Pons (tissue), 1 donor: ENCODE data around the gene SNX8.
"Not testable (repeated sequence)": the region's sequence is repeated elsewhere in the genome, so short reads cannot be mapped to it uniquely, and the experiment has no call there.

Experiments used
- DNase-seq: peaks from one replicate; pipeline ENCODE4 v3.0.0-alpha.2; 2016; ENCODE audit warnings: low spot score

SNX8 gene

GRCh38 chr7:2314209-2314955 is at the start of gene SNX8:
SNX8 (minus strand) TSS chr7:2314441; CDS start chr7:2314421, 20 bp downstream.
- DNase-seq: peak; percentile 78

GRCh38 chr7:2362385-2363088 is 48.3 kb upstream of the SNX8 start:
- no peak for DNase-seq

- DNase-seq: no peak
Measured at GRCh38 chr7:2360796-2361195, 46.6 kb upstream of the SNX8 start.

GRCh38 chr7:2359610-2360009 is 45.4 kb upstream of the SNX8 start:
- DNase-seq: no peak

GRCh38 chr7:2358968-2359527 is 44.8 kb upstream of the SNX8 start:
- DNase-seq: no peak

GRCh38 chr7:2357571-2357970 is 43.3 kb upstream of the SNX8 start:
- no peak for DNase-seq

GRCh38 chr7:2357165-2357564 is 42.9 kb upstream of the SNX8 start:
- DNase-seq: no peak

GRCh38 chr7:2355705-2356008 is 41.4 kb upstream of the SNX8 start:
- DNase-seq: no peak

GRCh38 chr7:2354939-2355704 is 40.9 kb upstream of the SNX8 start:
- DNase-seq: no peak

- DNase-seq: peak; percentile 86
Measured at GRCh38 chr7:2354186-2354938, 40.1 kb upstream of the SNX8 start, which contains the start of gene EIF3B. EIF3B (plus strand) TSS chr7:2354827; CDS start chr7:2354922, 95 bp downstream.

- DNase-seq: peak; percentile 83
Measured at GRCh38 chr7:2353936-2354185, 39.6 kb upstream of the SNX8 start.

GRCh38 chr7:2353113-2353935 is 39.1 kb upstream of the SNX8 start:
- no peak for DNase-seq

GRCh38 chr7:2350861-2351260 is 36.6 kb upstream of the SNX8 start:
- no peak for DNase-seq

- DNase-seq: no peak
Measured at GRCh38 chr7:2350055-2350454, 35.8 kb upstream of the SNX8 start.

- not testable (repeated sequence) for DNase-seq
Measured at GRCh38 chr7:2347351-2348063, 33.3 kb upstream of the SNX8 start.

- no peak for DNase-seq
Measured at GRCh38 chr7:2336626-2337299, 22.5 kb upstream of the SNX8 start.

- not testable (repeated sequence) for DNase-seq
Measured at GRCh38 chr7:2332606-2333231, 18.5 kb upstream of the SNX8 start.

GRCh38 chr7:2331707-2332106 is 17.5 kb upstream of the SNX8 start:
- no peak for DNase-seq

- no peak for DNase-seq
Measured at GRCh38 chr7:2330493-2330892, 16.3 kb upstream of the SNX8 start.
